ENCODE results near the gene LSAMP. TPM values are rescaled to one million over a fixed set of nuclear protein-coding genes. Genes with fewer than 3 reads are reported as not detected.

LSAMP gene
- total RNA-seq, 2 donors from 2014 or later: 0.89 to 5.1 TPM

GRCh38 chr3:115915061-115915460 is 530.2 kb downstream of the LSAMP start:
- DNase-seq (no peak), ATAC-seq (no peak)
- intact Hi-C loops (cut with DNase I, micrococcal nuclease): no loop called here

DNA sequence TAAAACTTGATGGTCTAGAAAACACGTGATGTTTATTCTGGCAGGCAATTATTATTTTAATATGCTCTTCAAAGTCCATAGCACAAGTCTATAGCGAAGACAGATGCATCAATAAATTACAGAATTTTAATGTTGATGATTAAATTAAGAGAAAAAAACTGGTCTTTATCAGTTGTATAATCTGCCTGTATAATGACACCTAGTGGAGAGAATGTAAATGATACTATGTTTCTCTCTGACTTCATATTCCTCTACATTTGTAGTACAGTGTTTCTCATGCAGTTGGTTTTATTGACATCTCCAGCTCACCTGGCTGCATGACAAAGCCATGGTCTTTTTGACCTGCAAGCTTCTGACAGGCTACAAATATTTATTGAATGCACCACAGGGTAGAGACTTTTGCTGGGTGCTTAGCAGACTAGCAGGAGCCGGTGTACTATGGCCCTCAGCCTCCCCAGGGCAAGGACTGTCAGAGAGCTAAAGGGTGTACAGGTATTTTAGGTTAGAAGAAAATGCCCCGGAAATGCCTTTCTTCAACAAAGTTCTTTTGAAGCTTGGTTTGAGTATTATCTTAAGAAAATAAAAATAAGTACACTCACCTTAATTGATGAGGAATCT is 532.1 kb downstream of the LSAMP start:
- ATAC-seq: no peak
- intact Hi-C loops (cut with DNase I, micrococcal nuclease): no loop called here
- DNase-seq: no peak

DNA sequence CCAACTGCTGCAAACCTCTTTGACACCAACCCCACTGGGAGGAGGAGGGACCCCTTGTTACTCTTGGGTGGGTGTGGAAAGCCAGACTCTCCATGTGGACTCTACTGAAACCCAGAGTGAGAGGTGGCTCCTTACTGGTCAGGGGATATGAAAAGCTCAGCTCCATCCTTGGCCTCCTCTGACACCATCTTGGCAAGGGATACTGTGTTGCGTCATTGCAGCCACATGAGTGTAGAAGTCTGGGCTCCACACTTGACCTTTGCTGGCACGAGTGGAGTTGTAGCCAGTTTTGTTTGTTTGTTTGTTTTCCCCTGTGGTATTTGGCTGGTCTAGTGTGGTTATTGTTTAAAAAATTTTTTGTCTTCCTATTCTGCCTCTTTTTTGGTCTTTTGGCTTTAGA is 532.9 kb downstream of the LSAMP start:
- no peak for DNase-seq
- intact Hi-C loops (cut with DNase I, micrococcal nuclease): no loop called here

GRCh38 chr3:115905871-115906270 is 539.4 kb downstream of the LSAMP start:
- DNase-seq: no peak
- intact Hi-C loops (cut with DNase I, micrococcal nuclease): no loop called here
- ATAC-seq: no peak

More for the DNA sequence above, 532.9 kb downstream of the LSAMP start:
- ATAC-seq: no peak

DNA sequence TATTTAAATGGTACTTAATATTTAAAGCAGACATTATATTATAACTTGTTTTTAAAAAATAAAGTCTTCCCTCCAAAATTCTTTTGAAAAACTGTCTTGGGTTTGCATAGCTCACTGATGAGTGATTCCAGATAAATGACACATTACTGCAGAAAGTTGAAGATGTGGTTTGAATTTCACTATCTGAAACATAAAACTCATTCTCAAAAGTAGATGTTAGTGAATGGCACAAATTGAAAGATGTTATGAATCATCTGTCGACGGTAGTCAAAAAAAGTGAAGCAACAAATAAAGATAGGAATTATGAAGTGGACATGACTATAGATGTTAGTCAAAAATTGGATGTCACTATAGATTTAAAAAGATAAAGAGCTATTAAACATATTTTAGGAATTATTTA is 541.4 kb downstream of the LSAMP start:
- ATAC-seq (no peak), DNase-seq (no peak)
- intact Hi-C loops (cut with DNase I, micrococcal nuclease): no loop called here

DNA sequence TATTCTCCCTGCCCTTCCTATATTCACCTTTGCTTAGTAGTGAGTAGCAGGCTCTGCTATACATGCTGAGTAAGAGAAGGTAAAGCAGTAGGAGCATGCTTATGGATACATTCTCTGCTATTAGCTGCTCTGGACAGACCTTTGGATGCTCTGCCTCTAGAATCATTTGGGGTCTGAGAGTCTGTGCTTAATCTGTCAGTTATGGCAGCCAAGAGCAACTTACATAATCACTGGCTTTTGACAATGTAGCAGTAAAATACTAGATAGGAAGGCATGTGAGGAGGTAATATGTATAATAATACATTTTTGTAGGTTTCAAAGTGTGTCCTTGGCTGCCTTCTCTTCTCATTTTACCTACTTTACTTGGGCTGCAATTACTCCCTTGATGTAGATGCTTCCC is 544.3 kb downstream of the LSAMP start:
- intact Hi-C loops (cut with DNase I, micrococcal nuclease): no loop called here
- ATAC-seq: no peak

GRCh38 chr3:115899535-115899934 is 545.8 kb downstream of the LSAMP start:
- intact Hi-C loops (cut with DNase I, micrococcal nuclease): no loop called here
- DNase-seq (no peak), ATAC-seq (no peak)

More for the DNA sequence above, 544.3 kb downstream of the LSAMP start:
- DNase-seq: no peak

- DNase-seq (no peak), ATAC-seq (no peak)
- intact Hi-C loops (cut with DNase I, micrococcal nuclease): no loop called here
These were observed 546.5 kb downstream of the LSAMP start for GRCh38 chr3:115898656-115899410.

DNA sequence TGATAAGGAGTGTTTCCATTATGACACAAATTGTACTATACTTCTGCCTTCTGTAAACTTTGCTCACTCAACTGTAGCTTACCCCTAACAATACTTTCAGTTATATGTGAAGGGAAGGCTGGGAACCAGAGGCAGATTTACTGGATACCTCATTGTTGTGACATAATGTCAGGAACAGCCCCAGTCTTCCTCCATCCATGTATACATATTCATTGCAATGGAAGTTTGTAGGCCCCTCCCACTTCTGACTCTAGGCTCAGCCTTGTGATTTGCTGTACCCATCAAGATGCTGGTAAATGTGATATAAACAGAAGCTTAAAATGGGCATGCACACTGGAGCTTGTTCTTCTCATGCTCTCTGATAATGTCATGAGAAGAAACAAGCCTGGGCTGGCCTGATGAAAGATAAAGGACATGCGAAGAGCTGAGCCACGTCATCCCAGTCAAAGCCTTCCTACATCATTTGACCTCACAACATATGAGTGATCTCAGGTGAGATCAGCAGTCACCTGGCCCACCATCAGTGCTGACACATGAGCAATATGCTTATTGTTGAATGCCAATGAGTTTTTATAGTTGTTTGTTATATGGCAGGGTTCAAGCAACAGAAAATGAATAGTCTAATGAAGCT is 554.2 kb downstream of the LSAMP start:
- intact Hi-C loops (cut with DNase I, micrococcal nuclease): no loop called here
- no peak for DNase-seq
- ATAC-seq: no peak

- no peak for DNase-seq
- no peak for ATAC-seq
- intact Hi-C loops (cut with DNase I, micrococcal nuclease): no loop called here
These were observed 554.7 kb downstream of the LSAMP start for GRCh38 chr3:115890579-115890978.

DNA sequence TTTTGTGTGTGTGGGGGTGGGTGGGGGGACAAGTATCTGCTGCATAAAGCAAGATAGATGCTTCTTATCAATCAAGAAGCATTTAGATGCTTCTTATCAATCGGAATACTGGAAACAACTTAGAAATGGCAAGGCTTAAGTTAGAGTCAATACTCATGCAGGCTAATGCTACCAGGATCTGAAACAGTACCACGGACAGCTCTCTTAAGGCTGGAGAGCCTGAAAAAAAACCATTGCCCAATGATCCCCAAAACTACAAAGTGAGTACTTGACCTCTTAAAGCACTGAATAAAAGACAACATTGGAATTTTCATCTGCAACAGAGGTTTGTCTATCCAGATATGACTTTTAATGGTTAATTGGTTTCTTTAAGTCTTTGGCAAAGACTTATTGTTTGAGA is 559.7 kb downstream of the LSAMP start:
- intact Hi-C loops (cut with DNase I, micrococcal nuclease): no loop called here
- no peak for DNase-seq
- ATAC-seq: no peak

DNA sequence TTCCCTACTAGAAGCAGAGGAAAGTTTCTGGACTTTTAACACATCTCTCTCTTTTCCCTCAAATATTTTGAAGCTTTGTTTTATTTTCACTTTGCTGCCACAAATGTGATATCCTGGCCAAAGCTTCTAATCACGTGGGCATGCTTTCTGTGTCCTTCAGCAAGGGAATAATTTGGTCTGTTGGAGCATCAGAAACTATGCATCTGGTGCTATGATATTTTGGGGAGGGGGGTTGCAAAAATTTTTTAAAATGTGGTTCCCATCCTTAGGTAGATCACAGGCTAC is 567.7 kb downstream of the LSAMP start:
- intact Hi-C loops (cut with DNase I, micrococcal nuclease): no loop called here
- ATAC-seq: no peak
- no peak for DNase-seq

GRCh38 chr3:115876876-115877614 is 568.2 kb downstream of the LSAMP start:
- ATAC-seq (no peak), DNase-seq (no peak)
- intact Hi-C loops (cut with DNase I, micrococcal nuclease): no loop called here

GRCh38 chr3:115875460-115875859 is 569.8 kb downstream of the LSAMP start:
- no peak for ATAC-seq
- intact Hi-C loops (cut with DNase I, micrococcal nuclease): no loop called here
- DNase-seq: no peak

DNA sequence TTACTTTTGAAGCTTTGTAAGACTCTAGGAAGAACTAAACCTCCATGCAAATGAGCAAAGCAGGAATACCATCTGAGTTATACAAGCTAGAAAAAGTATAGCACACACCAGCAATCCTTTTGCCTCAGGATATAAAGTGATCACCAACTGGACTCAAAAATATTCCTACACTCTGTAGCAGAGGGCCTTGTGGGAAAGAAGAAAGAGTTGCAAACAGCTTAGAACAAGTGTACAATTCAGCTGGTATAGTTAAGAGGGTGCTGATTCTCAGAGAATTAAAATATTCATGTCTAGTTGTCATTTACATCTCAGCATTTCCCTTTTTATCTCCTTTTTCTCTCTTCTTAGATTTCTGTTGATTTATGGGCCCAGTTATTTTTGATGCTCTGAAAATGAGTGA is 573.6 kb downstream of the LSAMP start:
- intact Hi-C loops (cut with DNase I, micrococcal nuclease): no loop called here
- no peak for ATAC-seq
- no peak for DNase-seq

DNA sequence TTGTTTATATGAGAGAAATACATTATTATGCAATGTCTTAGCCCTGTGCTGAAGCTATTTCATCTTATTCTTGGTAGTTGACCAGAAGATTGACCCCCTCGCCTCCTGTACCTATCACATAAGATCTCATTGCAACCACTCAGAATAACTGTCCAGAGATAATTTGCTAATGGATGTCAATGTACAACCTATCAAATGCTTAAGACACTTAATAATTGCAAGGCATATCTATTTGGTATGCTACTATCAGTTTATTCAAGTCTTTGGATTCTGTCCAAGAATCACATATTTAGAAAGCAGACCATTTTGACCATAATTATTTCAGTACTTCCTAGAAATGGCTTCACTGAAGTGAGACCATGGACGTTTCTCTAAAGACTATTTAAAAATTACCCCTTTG is 580.4 kb downstream of the LSAMP start:
- no peak for ATAC-seq
- intact Hi-C loops (cut with DNase I, micrococcal nuclease): no loop called here

GRCh38 chr3:115862849-115863248 is 582.4 kb downstream of the LSAMP start:
- ATAC-seq (no peak), DNase-seq (no peak)
- intact Hi-C loops (cut with DNase I, micrococcal nuclease): no loop called here

More for the DNA sequence above, 580.4 kb downstream of the LSAMP start:
- no peak for DNase-seq

DNA sequence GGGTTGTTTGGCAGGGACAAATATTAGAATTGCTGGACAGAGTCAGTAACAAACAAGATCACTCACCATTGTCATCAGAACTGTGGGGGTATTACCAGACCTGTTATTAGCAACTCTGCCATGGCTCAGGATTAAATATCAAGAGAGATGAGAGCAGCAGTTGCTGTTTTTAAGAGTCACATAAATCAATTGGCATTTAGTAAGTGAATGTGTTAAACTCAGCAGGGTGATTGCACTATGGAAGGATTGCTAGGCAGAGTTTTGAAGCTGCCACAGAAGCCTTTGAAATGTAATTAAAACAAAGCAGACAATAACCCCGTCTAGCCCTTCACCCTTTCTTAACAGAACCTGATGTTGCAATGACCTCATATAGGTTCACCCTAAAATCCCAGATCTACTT is 583.2 kb downstream of the LSAMP start:
- no peak for DNase-seq
- ATAC-seq: no peak
- intact Hi-C loops (cut with DNase I, micrococcal nuclease): no loop called here

- intact Hi-C loops (cut with DNase I, micrococcal nuclease): no loop called here
- ATAC-seq (no peak), DNase-seq (no peak)
These were observed 584.0 kb downstream of the LSAMP start for GRCh38 chr3:115861166-115861733.

- intact Hi-C loops (cut with DNase I, micrococcal nuclease): no loop called here
- DNase-seq: no peak
These were observed 584.5 kb downstream of the LSAMP start for GRCh38 chr3:115860766-115861165.

More at GRCh38 chr3:115860766-115861165, 584.5 kb downstream of the LSAMP start:
- ATAC-seq: no peak
